Heart left ventricle (tissue), 16 donors: ENCODE data around the gene EFCAB7. TPM values are rescaled to one million over a fixed set of nuclear protein-coding genes. Genes with fewer than 3 reads are reported as not detected.

Source experiments
- ATAC-seq, 4 donors: fragments of 200-7000 bp; cut with Tn5 transposase; one replicate each; pipeline ENCODE4 v1.9.1; 2020 to 2022; ENCODE audit warnings: moderate library complexity in 4 of 4, mild to moderate bottlenecking in 3 of 4, moderate number of reproducible peaks in 1 of 4
- DNase-seq, 5 donors: peaks; one replicate each; pipeline ENCODE4 v3.0.0-alpha.2; 2020
- H3K27ac ChIP-seq, 12 donors: fragments of 200-600 bp; sonication (generic) in 4 of 12; one replicate each; pipeline versions ENCODE4 v1.5.0 to v1.8.0; 2016 to 2022; ENCODE audit warnings: mild to moderate bottlenecking in 2 of 12
- H3K27me3 ChIP-seq, 9 donors: fragments of 200-600 bp; sonication (generic) in 2 of 9; one replicate each; pipeline versions ENCODE4 v1.5.1 to v1.8.0; 2016 to 2022; ENCODE audit warnings: mild to moderate bottlenecking in 3 of 9
- H3K36me3 ChIP-seq, 9 donors: fragments of 200-600 bp; sonication (generic) in 2 of 9; one replicate each; pipeline versions ENCODE4 v1.5.0 to v1.8.0; 2018 to 2022; ENCODE audit warnings: mild to moderate bottlenecking in 2 of 9
- H3K4me1 ChIP-seq, 12 donors: fragments of 200-600 bp; sonication (generic) in 4 of 12; one replicate each; pipeline versions ENCODE4 v1.5.0 to v1.8.0; 2016 to 2022; ENCODE audit warnings: mild to moderate bottlenecking in 3 of 12
- H3K4me3 ChIP-seq, 12 donors: fragments of 200-600 bp; sonication (generic) in 4 of 12; one replicate each; pipeline versions ENCODE4 v1.5.0 to v1.8.0; 2017 to 2022; ENCODE audit warnings: mild to moderate bottlenecking in 9 of 12, moderate library complexity in 4 of 12
- H3K9me3 ChIP-seq, 12 donors: fragments of 200-600 bp; sonication (generic) in 4 of 12; one replicate each; pipeline versions ENCODE4 v1.5.0 to v1.8.0; 2016 to 2022; ENCODE audit warnings: mild to moderate bottlenecking in 1 of 12
- CTCF ChIP-seq, 12 donors: fragments of 200-600 bp; sonication (generic) in 4 of 12; IDR thresholded peaks; one replicate each; pipeline versions ENCODE4 v1.5.0 to v1.8.0; 2018 to 2022; ENCODE audit warnings: antibody characterized with exemption in 12 of 12, mild to moderate bottlenecking in 5 of 12
- POLR2A ChIP-seq, 2 donors: fragments of 450-650 bp; IDR thresholded peaks; one replicate each; pipeline ENCODE4 v1.6.1; 2017; ENCODE audit warnings: antibody characterized with exemption in 2 of 2, mild to moderate bottlenecking in 2 of 2, moderate library complexity in 2 of 2
- WGBS, 4 donors: extraction: QIAGEN DNeasy Blood & Tissue Kit in 2 of 4; methylation state at CpG; one replicate each; pipeline versions ENCODE4 v1.1.5 to v1.1.7; 2013 to 2018; 5-methylcytosine and 5-hydroxymethylcytosine counted together
- intact Hi-C, 10 donors: fragments of 100-400 bp; cut with DNase I; formaldehyde crosslinking; loops; one replicate each; pipeline versions ENCODE4 v1.11.1 to v1.14.2; 2022
- polyA plus RNA-seq, 2 donors: library from polyadenylated mRNA; stranded (reverse); fragments of 200-250 nt; gene quantifications; one replicate each; pipeline ENCODE4 v1.2.3, GENCODE V29; 2013
- total RNA-seq, 9 donors: library from RNA; depleted of rRNA in 2 of 9; stranded (reverse); fragments of >200 nt in 2 of 9; fragmentation: NEBNext Ultra II Directional in 3 of 9; extraction: Animal tissue kit (Norgen Biotek cat#: 25700) in 3 of 9; gene quantifications; one replicate each; pipeline versions ENCODE4 v1.1.0 to v1.2.4, GENCODE V29; 2016 to 2023
- donor health status: ischemic (EF 13 %, LVEDD 7.1; RV severe dilation, severe dysfunction).
- donor health status: healthy with polysubstance abuse.
- donor health status: DM: no; HTN: yes; CAD: no.
- donor health status: DM: no; HTN: no; CAD: no.
- donor health status: ischemic (EF 25% LVEDD 6.9; RV normal size, moderate dysfunction).
- donor health status: ischemic (EF 25% LVEDD 5.7; RV mildly dilated, moderate dysfunction).
- donor health status: healthy.
- donor health status: DM: yes; HTN: yes; CAD: no.
- donor health status: ischemic (EF 35%, LVEDD 5.7; RV mildly dilated, moderate dysfunction).
- donor health status: nonischemic (EF 11% LVEDD 7.7; RV severe dilation, severe dysfunction).
- donor health status: DM: yes; HTN: yes; CAD: no.
- donor health status: PGD.
- donor health status: ischemic (EF 29% LVEDD 5.4; RV normal size, mild dysfunction).
- donor health status: nonischemic (EF 23%, LVEDD 6.1; RV moderate dilation, normal function).

The EFCAB7 gene
- total and polyA plus RNA-seq, 11 donors: 3.2 to 10.7 (median 7.3) TPM

GRCh38 chr1:63545780-63546179 is 22.5 kb downstream of the EFCAB7 start:
- intact Hi-C loops: no loop called here
- no peaks in the 10 kb centered on the region for H3K9me3 ChIP-seq
- H3K4me3 ChIP-seq: no peak overlapping the region
- no peaks in the 10 kb centered on the region for H3K4me1 ChIP-seq
- H3K27me3 ChIP-seq: no peaks in the 10 kb centered on the region
- no peak overlapping the region for H3K27ac ChIP-seq
- no peak for DNase-seq
- peaks cover 0 to 33% (median 4%) of the 10 kb centered on the region in 9 donors for H3K36me3 ChIP-seq
- TF ChIP-seq CTCF (IDR thresholded peaks at IDR 0.05): no peak
- TF ChIP-seq POLR2A (IDR thresholded peaks at IDR 0.05): no peak
- no peak for ATAC-seq

GRCh38 chr1:63547621-63548294 is 24.4 kb downstream of the EFCAB7 start:
- H3K27me3 ChIP-seq: no peaks in the 10 kb centered on the region
- ATAC-seq (peak in 3 of 4 donors; percentile 22 to 51 (median 49)), DNase-seq (no peak)
- intact Hi-C loops: no loop called here
- no peak for TF ChIP-seq POLR2A (IDR thresholded peaks at IDR 0.05)
- TF ChIP-seq CTCF (IDR thresholded peaks at IDR 0.05): no peak
- H3K4me3 ChIP-seq: no peak overlapping the region
- no peak overlapping the region for H3K27ac ChIP-seq
- WGBS, 4 donors: 71 to 92% (median 82%) methylated on average over 2 of the region's 2 CpGs
- peaks cover 0 to 43% (median 6%) of the 10 kb centered on the region in 9 donors for H3K36me3 ChIP-seq
- no peaks in the 10 kb centered on the region for H3K9me3 ChIP-seq
- H3K4me1 ChIP-seq: no peaks in the 10 kb centered on the region

DNA sequence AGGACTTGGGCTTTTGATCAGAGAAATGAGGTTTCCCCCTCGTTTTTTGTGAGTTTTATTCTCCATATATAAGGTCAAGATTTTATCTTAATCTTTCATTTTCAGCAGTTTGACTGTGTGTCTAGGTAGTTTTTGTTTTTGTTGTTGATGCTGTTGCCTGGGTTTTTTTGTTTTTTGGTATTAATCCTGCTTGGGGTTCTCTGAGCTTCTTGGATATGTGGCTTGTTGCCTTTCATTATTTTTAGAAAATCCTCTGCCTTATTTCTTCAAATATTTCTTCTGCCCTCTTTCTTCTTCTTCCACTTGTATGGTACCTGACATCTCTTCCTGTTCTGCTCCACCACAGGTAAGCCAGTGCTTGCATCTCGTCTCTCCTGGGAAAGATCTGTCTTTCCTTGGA is 25.0 kb downstream of the EFCAB7 start:
- Histone ChIP-seq H3K27ac (no peak overlapping the region), H3K36me3 (peaks cover 0 to 46% (median 6%) of the 10 kb centered on the region in 9 donors), H3K4me3 (no peak overlapping the region), H3K27me3 (no peaks in the 10 kb centered on the region), H3K9me3 (no peaks in the 10 kb centered on the region), H3K4me1 (no peaks in the 10 kb centered on the region)
- intact Hi-C loops: no loop called here
- ATAC-seq (no peak), DNase-seq (no peak)
- TF ChIP-seq POLR2A (IDR thresholded peaks at IDR 0.05) (no peak), CTCF (IDR thresholded peaks at IDR 0.05) (no peak)
- 83 to 92% (median 91%) methylated on average over 2 of the region's 2 CpGs for WGBS, 4 donors

DNA sequence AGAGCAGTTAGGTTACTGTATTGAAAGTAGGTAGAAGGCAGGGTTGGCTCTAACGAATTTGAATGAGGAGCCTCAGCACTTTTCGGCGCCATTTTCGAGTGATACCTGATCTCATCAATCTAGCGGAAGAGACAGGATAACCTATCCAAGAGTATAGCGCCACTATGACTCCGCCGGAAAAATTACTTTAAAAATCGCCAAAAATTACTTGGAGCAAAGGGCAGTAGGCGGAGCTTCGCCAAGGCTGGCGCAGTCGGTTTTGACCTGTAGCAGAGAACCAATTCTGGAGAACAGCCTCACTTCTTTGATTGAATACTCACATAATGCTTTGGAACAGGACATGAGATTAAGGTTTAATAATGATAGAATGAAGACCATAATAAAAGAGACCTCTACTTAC is 25.6 kb downstream of the EFCAB7 start:
- Histone ChIP-seq H3K36me3 (peaks cover 0 to 52% (median 6%) of the 10 kb centered on the region in 9 donors), H3K27me3 (no peaks in the 10 kb centered on the region), H3K9me3 (no peaks in the 10 kb centered on the region), H3K27ac (no peak overlapping the region), H3K4me1 (no peaks in the 10 kb centered on the region), H3K4me3 (no peak overlapping the region)
- no peak for TF ChIP-seq POLR2A (IDR thresholded peaks at IDR 0.05)
- TF ChIP-seq CTCF (IDR thresholded peaks at IDR 0.05): no peak
- 89 to 96% (median 95%) methylated on average over 12 to 13 of the region's 13 CpGs for WGBS, 4 donors
- DNase-seq: no peak
- intact Hi-C loops: no loop called here
- ATAC-seq: no peak
